Measurements from ENCODE around the gene LRBA. TPM values are rescaled to one million over a fixed set of nuclear protein-coding genes. Genes with fewer than 3 reads are reported as not detected.

LRBA gene
- total and polyA plus RNA-seq, 2 of the 4 experiments (the other 2 are of a cell fraction) = 10.2 to 51.6 TPM

DNA sequence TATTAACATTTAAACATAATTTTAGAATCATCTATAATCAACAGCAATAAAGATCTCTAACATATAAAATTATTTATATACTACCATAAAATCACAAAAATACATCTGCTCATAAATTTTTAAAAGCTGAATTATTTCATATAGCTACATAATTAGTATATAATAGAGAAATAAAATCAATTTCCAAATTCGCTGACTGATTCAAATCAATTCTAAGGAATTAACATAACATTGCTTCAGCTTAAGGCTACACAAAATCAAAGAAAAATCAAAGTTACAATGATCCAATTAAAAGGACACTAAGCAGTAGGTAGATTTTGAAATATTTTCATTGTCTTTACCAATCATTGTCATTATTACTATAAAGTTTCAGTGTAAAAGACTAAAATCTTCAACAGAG lies 194.7 kb downstream of the LRBA start:
- Histone ChIP-seq H3K9me1 (ENCODE audit: insufficient read depth, low read length) (no peaks in the 10 kb centered on the region), H2BK120ac (ENCODE audit: low read depth, low read length) (no peak overlapping the region), H2BK20ac (ENCODE audit: low read depth, low read length) (no peak overlapping the region), H3K14ac (replicated peaks; ENCODE audit: low read depth, low read length) (no peak overlapping the region), H3K4ac (ENCODE audit: low read depth, low read length) (no peak overlapping the region), H3K9me3 (ENCODE audit: control insufficient read depth, insufficient read depth, low read length) (no peaks in the 10 kb centered on the region), H2AK9ac (replicated peaks; ENCODE audit: low read depth, low read length, poor library complexity) (no peak overlapping the region), H2AFZ (replicated peaks; ENCODE audit: low read length, poor library complexity) (no peak overlapping the region), H3K23ac (ENCODE audit: low read depth, low read length) (no peak overlapping the region), H2BK15ac (ENCODE audit: low read depth, low read length) (no peak overlapping the region), H3K56ac (ENCODE audit: extremely low read depth, insufficient read depth, low read length) (no peak overlapping the region), H3K79me1 (ENCODE audit: low read depth in 1 of 2, low read length in 2 of 2) (no peaks in the 10 kb centered on the region), H4K8ac (ENCODE audit: low read depth in 2 of 2, low read length in 2 of 2) (no peak overlapping the region), H4K91ac (ENCODE audit: insufficient read depth, low read depth, low read length) (no peak overlapping the region), H4K20me1 (ENCODE audit: insufficient read depth, low read length) (no peaks in the 10 kb centered on the region), H2AK5ac (ENCODE audit: low read depth, low read length) (no peak overlapping the region), H4K5ac (ENCODE audit: low read depth, low read length) (no peak overlapping the region), H2BK5ac (ENCODE audit: low read depth, low read length, poor library complexity, severe bottlenecking) (no peak overlapping the region), H3K4me1 (ENCODE audit: control insufficient read depth, insufficient read depth, low read length) (peaks cover 6% of the 10 kb centered on the region; the same call in 1 of the 2 replicates), H3K18ac (ENCODE audit: low read depth, low read length) (no peak overlapping the region), H3K36me3 (ENCODE audit: control insufficient read depth, insufficient read depth, low read length) (no peaks in the 10 kb centered on the region), H3K4me3 (ENCODE audit: insufficient read depth, low read depth, low read length) (no peak overlapping the region), H3K9ac (ENCODE audit: low read depth, low read length) (no peak overlapping the region), H3K27me3 (ENCODE audit: control insufficient read depth, insufficient read depth, low read length) (no peaks in the 10 kb centered on the region), H3K4me2 (ENCODE audit: low read depth, low read length) (no peak overlapping the region), H3K27ac (ENCODE audit: insufficient read depth, low read length) (no peak overlapping the region)
- in situ Hi-C loops (cut with MboI; ENCODE audit: low sequenced_read_pairs) = no loop called here
- POLR2A ChIA-PET (ENCODE audit: unreplicated experiment) = no interaction called here
- no TSS peak for BruUV-seq (replicated peaks)
- intact Hi-C loops (cut with micrococcal nuclease) = no loop called here
- ATAC-seq (ENCODE audit: low read depth) (no peak), DNase-seq (no peak)
- TF ChIP-seq NFE2L2 (IDR thresholded peaks at IDR 0.05; ENCODE audit: low read depth, low read length) (no peak), BHLHE40 (IDR thresholded peaks at IDR 0.05; ENCODE audit: low read depth, low read length) (no peak), CEBPB (IDR thresholded peaks at IDR 0.05; ENCODE audit: low read depth, low read length) (no peak), RAD21 (IDR thresholded peaks at IDR 0.05; ENCODE audit: low read length) (no peak), SMC3 (IDR thresholded peaks at IDR 0.05; ENCODE audit: low read depth, low read length) (no peak), MAFK (IDR thresholded peaks at IDR 0.05; ENCODE audit: low read depth, low read length) (peak; percentile 37; the same call in 1 of the 2 replicates)
- TF ChIP-seq, protein P1, sequence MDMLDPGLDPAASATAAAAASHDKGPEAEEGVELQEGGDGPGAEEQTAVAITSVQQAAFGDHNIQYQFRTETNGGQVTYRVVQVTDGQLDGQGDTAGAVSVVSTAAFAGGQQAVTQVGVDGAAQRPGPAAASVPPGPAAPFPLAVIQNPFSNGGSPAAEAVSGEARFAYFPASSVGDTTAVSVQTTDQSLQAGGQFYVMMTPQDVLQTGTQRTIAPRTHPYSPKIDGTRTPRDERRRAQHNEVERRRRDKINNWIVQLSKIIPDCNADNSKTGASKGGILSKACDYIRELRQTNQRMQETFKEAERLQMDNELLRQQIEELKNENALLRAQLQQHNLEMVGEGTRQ (IDR thresholded peaks at IDR 0.05; ENCODE audit: low read depth, low read length) = no peak
- TF ChIP-seq, protein P2, sequence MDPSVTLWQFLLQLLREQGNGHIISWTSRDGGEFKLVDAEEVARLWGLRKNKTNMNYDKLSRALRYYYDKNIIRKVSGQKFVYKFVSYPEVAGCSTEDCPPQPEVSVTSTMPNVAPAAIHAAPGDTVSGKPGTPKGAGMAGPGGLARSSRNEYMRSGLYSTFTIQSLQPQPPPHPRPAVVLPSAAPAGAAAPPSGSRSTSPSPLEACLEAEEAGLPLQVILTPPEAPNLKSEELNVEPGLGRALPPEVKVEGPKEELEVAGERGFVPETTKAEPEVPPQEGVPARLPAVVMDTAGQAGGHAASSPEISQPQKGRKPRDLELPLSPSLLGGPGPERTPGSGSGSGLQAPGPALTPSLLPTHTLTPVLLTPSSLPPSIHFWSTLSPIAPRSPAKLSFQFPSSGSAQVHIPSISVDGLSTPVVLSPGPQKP (IDR thresholded peaks at IDR 0.05; ENCODE audit: borderline replicate concordance, low read depth, low read length) = no peak
- dilution Hi-C loops (cut with HindIII; ENCODE audit: low sequenced_read_pairs, unreplicated experiment) = no loop called here
- WGBS, 2 experiments (ENCODE audit: extremely low coverage in 2 of 2, insufficient read length in 1 of 2) = no CpG with 5 or more reads among the region's 1 CpG
- CTCF ChIA-PET = no interaction called here
